Testis (tissue), 2 donors: ENCODE results near the gene UBE2D4.

ENCODE experiments used
- CTCF ChIP-seq, 3 experiments: fragments of 450-650 bp in 2 of 3; fragments of 200-600 bp in 1 of 3; sonication (generic) in 1 of 3; IDR thresholded peaks; one replicate each; pipeline ENCODE4 v1.5.1; 2016 to 2019; ENCODE audit warnings: antibody characterized with exemption in 3 of 3, mild to moderate bottlenecking in 2 of 3, moderate library complexity in 1 of 3
- POLR2A ChIP-seq: fragments of 450-650 bp; IDR thresholded peaks from one replicate; pipeline ENCODE4 v1.6.1; 2017; ENCODE audit warnings: antibody characterized with exemption, mild to moderate bottlenecking, moderate library complexity

GRCh38 chr7:43921423-43921822 is 4.8 kb upstream of the UBE2D4 start:
- TF ChIP-seq POLR2A: no peak
- TF ChIP-seq CTCF (IDR thresholded peaks at IDR 0.05): no peak
